Fibroblast of lung (primary cell): ENCODE data around the gene CENPK. TPM values are rescaled to one million over a fixed set of nuclear protein-coding genes. Genes with fewer than 3 reads are reported as not detected.
A peak's percentile ranks its signal among the peaks of the same experiment; 100 is the strongest.

ENCODE experiments used
- DNase-seq, 2 donors: peaks; one replicate each; pipeline versions ENCODE4 v3.0.0 to v3.0.0-alpha.2; 2010; ENCODE audit warnings: low read depth in 2 of 2
- H2AFZ ChIP-seq: 2 replicates; pipeline ENCODE4 v1.5.1; 2012; ENCODE audit warnings: low read length, control low read depth, inconsistent platforms
- H3K27ac ChIP-seq: 2 replicates; pipeline ENCODE4 v1.5.1; 2011; ENCODE audit warnings: low read length, control low read depth; ENCODE audit not compliant: insufficient read depth
- H3K27me3 ChIP-seq: 2 replicates; pipeline ENCODE4 v1.5.1; 2011; ENCODE audit warnings: mild to moderate bottlenecking, low read length; ENCODE audit not compliant: control insufficient read depth, insufficient read depth
- H3K36me3 ChIP-seq: 2 replicates; pipeline ENCODE4 v1.5.1; 2011; ENCODE audit warnings: low read length; ENCODE audit not compliant: control insufficient read depth, insufficient read depth
- H3K4me1 ChIP-seq: 2 replicates; pipeline ENCODE4 v1.5.1; 2011; ENCODE audit warnings: low read length; ENCODE audit not compliant: control insufficient read depth, insufficient read depth; ENCODE audit errors: extremely low read depth
- H3K4me2 ChIP-seq: 2 replicates; pipeline ENCODE4 v1.5.1; 2011; ENCODE audit warnings: low read length, control low read depth; ENCODE audit not compliant: insufficient read depth; ENCODE audit errors: extremely low read depth
- H3K4me3 ChIP-seq, 4 experiments: fragments of 200-600 bp in 1 of 4; sonication (generic) in 1 of 4; replicated peaks in 1 of 4; 2 replicates each; pipeline ENCODE4 v1.5.1; 2011 to 2016; ENCODE audit warnings: low read length in 4 of 4, low read depth in 3 of 4, mild to moderate bottlenecking in 3 of 4, control low read depth in 2 of 4, inconsistent platforms in 1 of 4, mixed read lengths in 1 of 4; ENCODE audit not compliant: insufficient read depth in 1 of 4; ENCODE audit errors: control extremely low read depth in 1 of 4
- H3K79me2 ChIP-seq: 2 replicates; pipeline ENCODE4 v1.5.1; 2012; ENCODE audit warnings: mild to moderate bottlenecking, low read length, inconsistent platforms; ENCODE audit not compliant: control insufficient read depth, insufficient read depth
- H3K9ac ChIP-seq: 2 replicates; pipeline ENCODE4 v1.5.1; 2011; ENCODE audit warnings: mild to moderate bottlenecking, low read length, control low read depth; ENCODE audit not compliant: insufficient read depth
- H3K9me3 ChIP-seq: 2 replicates; pipeline ENCODE4 v1.5.1; 2012; ENCODE audit warnings: low read depth, low read length; ENCODE audit not compliant: control insufficient read depth, insufficient read depth
- H4K20me1 ChIP-seq: 2 replicates; pipeline ENCODE4 v1.5.1; 2011; ENCODE audit warnings: low read length; ENCODE audit not compliant: control insufficient read depth, insufficient read depth; ENCODE audit errors: extremely low read depth
- EZH2 ChIP-seq: IDR thresholded peaks from 2 replicates; pipeline ENCODE4 v1.5.1; 2012; ENCODE audit warnings: low read length, control low read depth, mild to moderate bottlenecking; ENCODE audit errors: missing control alignments
- polyA plus RNA-seq, 2 donors: library from polyadenylated mRNA; depleted of rRNA in 1 of 2; stranded (reverse) in 1 of 2; unstranded in 1 of 2; fragments of >200 nt; gene quantifications; 2 replicates each; pipeline ENCODE4 v1.2.1, GENCODE V29; 2011 to 2012; ENCODE audit warnings: missing spikeins in 1 of 2
- total RNA-seq: library from RNA; depleted of rRNA; stranded (reverse); fragments of >200 nt; gene quantifications from 2 replicates; pipeline ENCODE4 v1.2.1, GENCODE V29; 2014
- TF ChIP-seq, protein P1 (sequence below), 2 donors: IDR thresholded peaks in 1 of 2; conservative IDR thresholded peaks in 1 of 2; 1 replicate in 1 of 2; 2 replicates in 1 of 2; pipeline ENCODE4 v1.5.1; 2011 to 2012; ENCODE audit warnings: low read length in 2 of 2, control low read depth in 1 of 2, inconsistent platforms in 1 of 2, low read depth in 1 of 2, mild to moderate bottlenecking in 1 of 2

The CENPK gene
- total and polyA plus RNA-seq, 2 donors (not counting 1 experiment from before 2014, with no cell fraction given) = 7.1 to 11.2 TPM

DNA sequence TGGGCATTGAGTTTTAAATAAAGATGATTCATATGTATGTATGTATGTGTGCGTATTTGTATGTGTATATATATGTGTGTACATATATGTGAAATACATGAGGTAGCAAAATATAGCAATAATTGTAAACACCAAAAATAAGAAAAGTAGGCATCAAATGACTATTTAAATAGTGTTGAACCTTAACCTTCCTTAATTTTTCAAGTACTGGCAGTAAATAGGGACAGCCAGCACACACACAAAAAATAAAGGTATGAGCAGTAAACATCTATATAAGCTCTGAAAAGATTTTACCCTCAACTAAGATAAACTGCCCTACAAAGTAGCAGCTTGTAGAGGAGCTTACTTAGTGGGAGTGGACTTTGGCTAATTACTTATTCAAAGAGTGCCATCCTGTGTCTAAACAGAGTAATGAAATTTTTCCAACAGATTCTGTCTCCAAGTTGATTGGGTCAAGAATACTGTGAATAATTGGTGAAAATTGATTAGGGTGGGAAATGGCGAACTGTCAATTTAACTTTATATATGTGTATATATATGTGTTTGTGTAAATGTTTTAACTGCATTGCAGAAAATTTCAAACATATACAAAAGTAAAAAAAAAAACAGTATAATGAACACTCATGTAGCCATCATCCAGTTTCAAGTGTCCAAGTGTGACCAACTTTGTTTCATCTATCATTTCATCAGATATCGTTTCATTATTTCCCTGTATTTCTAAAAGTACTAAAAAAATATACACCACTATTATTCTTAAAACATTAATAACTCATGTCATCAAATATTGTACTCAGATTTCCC, 79.2 kb downstream of the CENPK start:
- TF ChIP-seq, protein P1, sequence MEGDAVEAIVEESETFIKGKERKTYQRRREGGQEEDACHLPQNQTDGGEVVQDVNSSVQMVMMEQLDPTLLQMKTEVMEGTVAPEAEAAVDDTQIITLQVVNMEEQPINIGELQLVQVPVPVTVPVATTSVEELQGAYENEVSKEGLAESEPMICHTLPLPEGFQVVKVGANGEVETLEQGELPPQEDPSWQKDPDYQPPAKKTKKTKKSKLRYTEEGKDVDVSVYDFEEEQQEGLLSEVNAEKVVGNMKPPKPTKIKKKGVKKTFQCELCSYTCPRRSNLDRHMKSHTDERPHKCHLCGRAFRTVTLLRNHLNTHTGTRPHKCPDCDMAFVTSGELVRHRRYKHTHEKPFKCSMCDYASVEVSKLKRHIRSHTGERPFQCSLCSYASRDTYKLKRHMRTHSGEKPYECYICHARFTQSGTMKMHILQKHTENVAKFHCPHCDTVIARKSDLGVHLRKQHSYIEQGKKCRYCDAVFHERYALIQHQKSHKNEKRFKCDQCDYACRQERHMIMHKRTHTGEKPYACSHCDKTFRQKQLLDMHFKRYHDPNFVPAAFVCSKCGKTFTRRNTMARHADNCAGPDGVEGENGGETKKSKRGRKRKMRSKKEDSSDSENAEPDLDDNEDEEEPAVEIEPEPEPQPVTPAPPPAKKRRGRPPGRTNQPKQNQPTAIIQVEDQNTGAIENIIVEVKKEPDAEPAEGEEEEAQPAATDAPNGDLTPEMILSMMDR (conservative IDR thresholded peaks at IDR 0.05 in 1 of 2, IDR thresholded peaks at IDR 0.05 in 1 of 2; ENCODE audit: low read depth in 1 of 2, low read length in 2 of 2) = peak; percentile 51 to 55
- TF ChIP-seq EZH2 = no peak
- Histone ChIP-seq H3K4me1 (peaks cover 4% of the 10 kb centered on the region), H3K4me3 (peak overlapping the region; percentile 41 to 84 (median 71)), H3K9me3 (no peaks in the 10 kb centered on the region), H2AFZ (no peak overlapping the region), H3K9ac (no peak overlapping the region), H3K36me3 (no peaks in the 10 kb centered on the region), H3K27me3 (no peaks in the 10 kb centered on the region), H3K79me2 (peaks cover 20% of the 10 kb centered on the region), H3K4me2 (peak overlapping the region; percentile 90), H3K27ac (peak overlapping the region; percentile 81), H4K20me1 (no peaks in the 10 kb centered on the region)
- DNase-seq = peak; percentile 78 to 90

- Histone ChIP-seq H3K9me3 (no peaks in the 10 kb centered on the region), H3K9ac (peak overlapping the region; percentile 39), H2AFZ (peak overlapping the region; percentile 11), H3K27me3 (no peaks in the 10 kb centered on the region), H3K79me2 (peaks cover 28% of the 10 kb centered on the region), H3K36me3 (no peaks in the 10 kb centered on the region), H3K27ac (peak overlapping the region; percentile 81), H3K4me3 (peak overlapping the region; percentile 41 to 84 (median 71)), H3K4me1 (peaks cover 4% of the 10 kb centered on the region), H3K4me2 (peak overlapping the region; percentile 90), H4K20me1 (no peaks in the 10 kb centered on the region)
- peak; percentile 75 to 79 for DNase-seq
- TF ChIP-seq, protein P1 (conservative IDR thresholded peaks at IDR 0.05 in 1 of 2, IDR thresholded peaks at IDR 0.05 in 1 of 2; ENCODE audit: low read depth in 1 of 2, low read length in 2 of 2) = no peak
- no peak for TF ChIP-seq EZH2
Observed at GRCh38 chr5:65482736-65483545, 80.0 kb downstream of the CENPK start.

DNA sequence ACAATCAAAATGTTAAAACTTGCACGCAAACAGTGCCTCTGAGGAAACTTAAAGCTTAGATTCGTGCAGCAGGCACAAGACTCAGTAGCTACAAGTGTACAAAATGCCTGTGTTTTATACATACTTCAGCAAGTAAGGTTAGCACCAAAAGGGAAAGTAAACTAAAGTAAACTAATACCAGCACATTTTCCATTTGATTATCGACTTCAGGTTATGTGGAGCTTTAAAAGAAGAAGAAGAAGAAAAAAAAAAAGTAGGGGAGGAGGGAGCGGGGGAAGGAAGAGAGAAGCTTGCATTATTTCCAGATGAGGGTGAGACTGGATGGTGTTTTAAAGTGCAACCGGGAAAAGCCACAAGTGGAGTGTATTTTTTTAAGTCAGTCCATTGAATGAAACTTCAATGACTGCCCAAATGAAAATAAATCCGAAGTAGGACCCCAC, 80.7 kb downstream of the CENPK start:
- H3K4me1 ChIP-seq = peaks cover 4% of the 10 kb centered on the region
- no peaks in the 10 kb centered on the region for H4K20me1 ChIP-seq
- TF ChIP-seq EZH2 = no peak
- TF ChIP-seq, protein P1 (conservative IDR thresholded peaks at IDR 0.05 in 1 of 2, IDR thresholded peaks at IDR 0.05 in 1 of 2; ENCODE audit: low read depth in 1 of 2, low read length in 2 of 2) = no peak
- H2AFZ ChIP-seq = no peak overlapping the region
- H3K79me2 ChIP-seq = peaks cover 34% of the 10 kb centered on the region
- peak overlapping the region; percentile 41 to 84 (median 71) for H3K4me3 ChIP-seq
- H3K36me3 ChIP-seq = no peaks in the 10 kb centered on the region
- DNase-seq = peak; percentile 72 to 74
- H3K27me3 ChIP-seq = no peaks in the 10 kb centered on the region
- peak overlapping the region; percentile 81 for H3K27ac ChIP-seq
- H3K9ac ChIP-seq = peak overlapping the region; percentile 39
- H3K9me3 ChIP-seq = no peaks in the 10 kb centered on the region
- H3K4me2 ChIP-seq = peak overlapping the region; percentile 60
